K562 (cell line): Measurements from ENCODE around the gene PPP2R2D. TPM values are rescaled to one million over a fixed set of nuclear protein-coding genes. Genes with fewer than 3 reads are reported as not detected.
A peak's percentile ranks its signal among the peaks of the same experiment; 100 is the strongest.

Experiments used
- ARID3B ChIP-seq: fragments of 250-450 bp; sonication (Bioruptor Pico); IDR thresholded peaks from 2 replicates; pipeline ENCODE4 v1.4.0; 2020; ENCODE audit warnings: borderline replicate concordance
- CBX8 ChIP-seq: fragments of 200-600 bp; sonication (generic); IDR thresholded peaks from 2 replicates; pipeline ENCODE4 v1.6.1; 2012; ENCODE audit warnings: borderline replicate concordance, mixed run types, low read depth, mild to moderate bottlenecking, moderate library complexity, mixed read lengths, low read length, control low read depth, inconsistent platforms; ENCODE audit not compliant: poor library complexity, severe bottlenecking; ENCODE audit errors: extremely low read depth
- ELF2 ChIP-seq: fragments of 250-450 bp; sonication (Bioruptor Pico); IDR thresholded peaks from 2 replicates; pipeline ENCODE4 v1.5.0; 2021; ENCODE audit warnings: mild to moderate bottlenecking
- ESRRB ChIP-seq: fragments of 250-450 bp; sonication (Bioruptor Pico); IDR thresholded peaks from 2 replicates; pipeline ENCODE4 v1.5.0; 2020; ENCODE audit warnings: mild to moderate bottlenecking, moderate library complexity, borderline replicate concordance
- EWSR1 ChIP-seq: fragments of 450-650 bp; IDR thresholded peaks from 2 replicates; pipeline ENCODE4 v1.6.1; 2018; ENCODE audit warnings: borderline replicate concordance, mild to moderate bottlenecking, low read depth, moderate library complexity; ENCODE audit not compliant: partially characterized antibody
- FOXJ2 ChIP-seq: fragments of 200-800 bp; sonication (Bioruptor generic); IDR thresholded peaks from 2 replicates; pipeline ENCODE4 v1.6.1; 2016; ENCODE audit warnings: missing genetic modification characterization, missing compliant biosample characterization
- HNRNPLL ChIP-seq: fragments of 200-400 bp; formaldehyde crosslinking; IDR thresholded peaks from 2 replicates; pipeline ENCODE4 v1.6.1; 2017; ENCODE audit warnings: low read length, low read depth, mild to moderate bottlenecking; ENCODE audit not compliant: poor library complexity, severe bottlenecking
- IRF9 ChIP-seq: fragments of 450-650 bp; IDR thresholded peaks from 2 replicates; pipeline ENCODE4 v1.6.1; 2016; ENCODE audit warnings: missing biosample characterization, missing genetic modification characterization
- MEIS2 ChIP-seq: fragments of 450-650 bp; IDR thresholded peaks from 2 replicates; pipeline ENCODE4 v1.6.1; 2014; ENCODE audit warnings: mild to moderate bottlenecking; ENCODE audit not compliant: partially characterized antibody
- NFXL1 ChIP-seq: fragments of 450-650 bp; formaldehyde crosslinking; IDR thresholded peaks from 2 replicates; pipeline ENCODE4 v1.4.0; 2021; ENCODE audit warnings: mild to moderate bottlenecking
- PCBP2 ChIP-seq: fragments of 200-400 bp; formaldehyde crosslinking; IDR thresholded peaks from 2 replicates; pipeline ENCODE4 v1.6.1; 2018; ENCODE audit warnings: low read length, low read depth, mild to moderate bottlenecking, moderate library complexity; ENCODE audit not compliant: poor library complexity, severe bottlenecking
- RCOR1 ChIP-seq, 2 experiments: IDR thresholded peaks; 2 replicates each; pipeline ENCODE4 v1.6.1; 2012; ENCODE audit warnings: low read depth in 2 of 2, low read length in 2 of 2, borderline replicate concordance in 1 of 2, improper control_type of control experiment in 1 of 2
- TCF3 ChIP-seq: sonication (generic); formaldehyde crosslinking; IDR thresholded peaks from 2 replicates; pipeline ENCODE4 v1.4.0; 2020; ENCODE audit warnings: mild to moderate bottlenecking, missing genetic modification reagents
- ZNF282 ChIP-seq: sonication (generic); formaldehyde crosslinking; IDR thresholded peaks from 2 replicates; pipeline ENCODE4 v1.8.1; 2023; ENCODE audit warnings: missing genetic modification reagents
- ZNF41 ChIP-seq: fragments of 250-450 bp; sonication (Bioruptor Pico); conservative IDR thresholded peaks from 2 replicates; pipeline ENCODE4 v1.4.0; 2020; ENCODE audit warnings: mild to moderate bottlenecking
- ZNF717 ChIP-seq: fragments of 250-450 bp; sonication (Bioruptor Pico); IDR thresholded peaks from 2 replicates; pipeline ENCODE4 v1.5.0; 2021
- polyA plus RNA-seq, 8 experiments: library from polyadenylated mRNA; depleted of rRNA in 4 of 8; stranded (reverse) in 5 of 8; unstranded in 3 of 8; fragments of >200 nt; fragmentation: Nextera tagmentation in 2 of 8; fragmentation: Illumina TruSeq in 1 of 8; extraction: Ambion mirVana in 2 of 8; extraction: Trizol in 1 of 8; gene quantifications; 2 replicates each; pipeline versions ENCODE4 v1.2.1 to v1.2.3, GENCODE V29; 2011 to 2014; ENCODE audit warnings: inconsistent platforms in 1 of 8, missing spikeins in 1 of 8
- total RNA-seq, 7 experiments: library from RNA; depleted of rRNA in 6 of 7; stranded (reverse); fragments of >200 nt in 6 of 7; fragmentation: Illumina TruSeq in 2 of 7; extraction: Trizol in 2 of 7; gene quantifications; 2 replicates each; pipeline versions ENCODE4 v1.2.1 to v1.2.3, GENCODE V29; 2011 to 2021; ENCODE audit warnings: low replicate concordance in 1 of 7
- TF ChIP-seq, protein P1 (sequence below), 2 experiments: fragments of 450-650 bp; IDR thresholded peaks; 2 replicates each; pipeline ENCODE4 v1.6.1; 2018; ENCODE audit warnings: mild to moderate bottlenecking in 2 of 2, low read depth in 1 of 2; ENCODE audit not compliant: partially characterized antibody in 2 of 2
- TF ChIP-seq, protein P2 (sequence below), 2 experiments: IDR thresholded peaks; 2 replicates each; pipeline ENCODE4 v1.6.1; 2011; ENCODE audit warnings: borderline replicate concordance in 1 of 2, control low read depth in 1 of 2, low read depth in 1 of 2, low read length in 1 of 2, mild to moderate bottlenecking in 1 of 2, mixed read lengths in 1 of 2, moderate library complexity in 1 of 2; ENCODE audit not compliant: insufficient read depth in 1 of 2, insufficient read length in 1 of 2, poor library complexity in 1 of 2, severe bottlenecking in 1 of 2; ENCODE audit errors: extremely low read depth in 1 of 2

PPP2R2D gene
- total and polyA plus RNA-seq, 9 of the 15 experiments (the other 6 are each of a cell fraction or from before 2014, with no cell fraction given): 1.9 to 37.0 (median 26.8) TPM

DNA sequence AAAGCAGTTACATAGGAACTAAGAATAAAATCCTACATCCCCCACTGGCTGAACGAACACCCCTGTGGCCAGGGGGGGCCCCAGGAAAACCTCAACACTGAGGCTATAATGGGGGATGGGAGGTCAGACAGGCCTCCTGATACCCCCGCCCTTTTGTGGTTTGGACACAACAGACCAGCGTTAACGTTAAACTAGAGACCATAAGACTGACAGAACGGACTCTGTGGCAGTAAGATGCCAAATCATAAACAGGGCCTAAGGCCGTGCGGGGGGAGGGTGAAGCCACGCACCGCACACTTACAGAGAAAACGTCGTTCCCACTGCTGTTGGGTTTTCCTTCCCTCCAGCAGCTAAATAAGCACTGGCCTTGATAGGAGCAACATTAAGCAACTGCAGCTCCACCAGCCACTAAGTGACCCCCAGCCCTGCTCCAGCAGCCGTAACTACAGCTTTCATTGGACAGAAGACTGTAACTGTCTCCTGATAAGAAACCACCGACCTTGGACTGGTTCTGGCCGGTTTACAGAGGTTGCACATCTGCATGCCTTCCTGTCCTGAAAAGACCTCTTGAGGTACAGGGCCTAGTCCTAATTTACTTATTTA lies 3.4 kb upstream of the PPP2R2D start (continued):
- TF ChIP-seq MEIS2: peak; percentile 49
- TF ChIP-seq HNRNPLL: peak; percentile 48
- TF ChIP-seq FOXJ2 (tag): 0 out of 2 replicates have a peak, but pooled peaks have one; percentile 24
- no peak for TF ChIP-seq ZNF282 (CRISPR knock-in tag)
- TF ChIP-seq, protein P1, sequence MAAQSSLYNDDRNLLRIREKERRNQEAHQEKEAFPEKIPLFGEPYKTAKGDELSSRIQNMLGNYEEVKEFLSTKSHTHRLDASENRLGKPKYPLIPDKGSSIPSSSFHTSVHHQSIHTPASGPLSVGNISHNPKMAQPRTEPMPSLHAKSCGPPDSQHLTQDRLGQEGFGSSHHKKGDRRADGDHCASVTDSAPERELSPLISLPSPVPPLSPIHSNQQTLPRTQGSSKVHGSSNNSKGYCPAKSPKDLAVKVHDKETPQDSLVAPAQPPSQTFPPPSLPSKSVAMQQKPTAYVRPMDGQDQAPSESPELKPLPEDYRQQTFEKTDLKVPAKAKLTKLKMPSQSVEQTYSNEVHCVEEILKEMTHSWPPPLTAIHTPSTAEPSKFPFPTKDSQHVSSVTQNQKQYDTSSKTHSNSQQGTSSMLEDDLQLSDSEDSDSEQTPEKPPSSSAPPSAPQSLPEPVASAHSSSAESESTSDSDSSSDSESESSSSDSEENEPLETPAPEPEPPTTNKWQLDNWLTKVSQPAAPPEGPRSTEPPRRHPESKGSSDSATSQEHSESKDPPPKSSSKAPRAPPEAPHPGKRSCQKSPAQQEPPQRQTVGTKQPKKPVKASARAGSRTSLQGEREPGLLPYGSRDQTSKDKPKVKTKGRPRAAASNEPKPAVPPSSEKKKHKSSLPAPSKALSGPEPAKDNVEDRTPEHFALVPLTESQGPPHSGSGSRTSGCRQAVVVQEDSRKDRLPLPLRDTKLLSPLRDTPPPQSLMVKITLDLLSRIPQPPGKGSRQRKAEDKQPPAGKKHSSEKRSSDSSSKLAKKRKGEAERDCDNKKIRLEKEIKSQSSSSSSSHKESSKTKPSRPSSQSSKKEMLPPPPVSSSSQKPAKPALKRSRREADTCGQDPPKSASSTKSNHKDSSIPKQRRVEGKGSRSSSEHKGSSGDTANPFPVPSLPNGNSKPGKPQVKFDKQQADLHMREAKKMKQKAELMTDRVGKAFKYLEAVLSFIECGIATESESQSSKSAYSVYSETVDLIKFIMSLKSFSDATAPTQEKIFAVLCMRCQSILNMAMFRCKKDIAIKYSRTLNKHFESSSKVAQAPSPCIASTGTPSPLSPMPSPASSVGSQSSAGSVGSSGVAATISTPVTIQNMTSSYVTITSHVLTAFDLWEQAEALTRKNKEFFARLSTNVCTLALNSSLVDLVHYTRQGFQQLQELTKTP (IDR thresholded peaks at IDR 0.05; ENCODE audit: low read depth in 1 of 2, partially characterized antibody in 2 of 2): peak in 1 of 2 experiments; percentile 82
- no peak for TF ChIP-seq ELF2 (CRISPR knock-in tag)
- TF ChIP-seq, protein P2, sequence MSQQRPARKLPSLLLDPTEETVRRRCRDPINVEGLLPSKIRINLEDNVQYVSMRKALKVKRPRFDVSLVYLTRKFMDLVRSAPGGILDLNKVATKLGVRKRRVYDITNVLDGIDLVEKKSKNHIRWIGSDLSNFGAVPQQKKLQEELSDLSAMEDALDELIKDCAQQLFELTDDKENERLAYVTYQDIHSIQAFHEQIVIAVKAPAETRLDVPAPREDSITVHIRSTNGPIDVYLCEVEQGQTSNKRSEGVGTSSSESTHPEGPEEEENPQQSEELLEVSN (IDR thresholded peaks at IDR 0.05; ENCODE audit: borderline replicate concordance in 1 of 2, extremely low read depth in 1 of 2, insufficient read depth in 1 of 2, insufficient read length in 1 of 2, low read depth in 1 of 2, low read length in 1 of 2, poor library complexity in 1 of 2, severe bottlenecking in 1 of 2): peak; percentile 68
- TF ChIP-seq PCBP2: no peak
- TF ChIP-seq IRF9 (tag): peak; percentile 14; the same call in 1 of the 2 replicates
- TF ChIP-seq NFXL1 (CRISPR knock-in tag): 0 out of 2 replicates have a peak, but pooled peaks have one; percentile 30
- TF ChIP-seq ARID3B (CRISPR knock-in tag): no peak
- TF ChIP-seq RCOR1 (IDR thresholded peaks at IDR 0.05; ENCODE audit: borderline replicate concordance in 1 of 2, low read depth in 2 of 2, low read length in 2 of 2): peak in 1 of 2 experiments; percentile 59; a peak in 2 of 4 replicates
- TF ChIP-seq CBX8: no peak
- TF ChIP-seq ZNF41: 0 out of 2 replicates have a peak, but pooled peaks have one; percentile 15
- TF ChIP-seq EWSR1: no peak
- no peak for TF ChIP-seq ESRRB
- TF ChIP-seq ZNF717: no peak
- TF ChIP-seq TCF3 (CRISPR knock-in tag): peak; percentile 58; the same call in 1 of the 2 replicates
